ENCODE data around the gene MCAT.

- TF ChIP-seq CTCF (IDR thresholded peaks at IDR 0.05): peak; percentile 22 to 63 (median 37)
- no peak for TF ChIP-seq POLR2A (IDR thresholded peaks at IDR 0.05)
These were observed 52.9 kb downstream of the MCAT start for GRCh38 chr22:43090130-43090789.
